GM19099 (cell line): ENCODE data around the gene PPP1R2B.

ENCODE experiments used
- POLR2A ChIP-seq: IDR thresholded peaks from 3 replicates; pipeline ENCODE4 v1.6.1; 2011; ENCODE audit warnings: low read depth; ENCODE audit not compliant: insufficient read length; ENCODE audit errors: extremely low read depth

PPP1R2B gene

DNA sequence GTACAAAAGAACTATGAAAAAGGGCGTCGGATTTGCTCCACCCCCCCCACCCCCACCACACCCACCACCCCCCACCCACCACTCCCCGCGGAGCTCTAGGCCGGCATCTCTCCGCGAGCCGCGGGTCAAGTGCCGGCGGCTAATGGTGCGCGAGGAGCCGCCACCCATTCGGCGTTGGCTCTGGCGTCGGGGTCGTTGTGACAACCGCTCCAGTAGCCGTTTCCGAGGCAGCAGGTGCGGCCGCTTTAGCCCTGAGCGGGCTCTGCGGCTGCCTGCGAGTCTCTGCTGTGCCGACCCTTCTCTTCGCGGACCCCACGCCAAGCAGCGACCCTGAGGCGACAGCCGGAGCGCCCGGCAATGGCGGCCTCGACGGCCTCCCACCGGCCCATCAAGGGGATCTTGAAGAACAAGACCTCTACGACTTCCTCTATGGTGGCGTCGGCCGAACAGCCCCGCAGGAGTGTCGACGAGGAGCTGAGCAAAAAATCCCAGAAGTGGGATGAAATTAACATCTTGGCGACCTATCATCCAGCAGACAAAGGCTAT lies at the start of gene PPP1R2B:
Gene PPP1R2B (plus strand): TSS at position 90 of the 546 bp plus-strand sequence. CDS start 268 bp downstream, at position 358.
- no peak for TF ChIP-seq POLR2A

DNA sequence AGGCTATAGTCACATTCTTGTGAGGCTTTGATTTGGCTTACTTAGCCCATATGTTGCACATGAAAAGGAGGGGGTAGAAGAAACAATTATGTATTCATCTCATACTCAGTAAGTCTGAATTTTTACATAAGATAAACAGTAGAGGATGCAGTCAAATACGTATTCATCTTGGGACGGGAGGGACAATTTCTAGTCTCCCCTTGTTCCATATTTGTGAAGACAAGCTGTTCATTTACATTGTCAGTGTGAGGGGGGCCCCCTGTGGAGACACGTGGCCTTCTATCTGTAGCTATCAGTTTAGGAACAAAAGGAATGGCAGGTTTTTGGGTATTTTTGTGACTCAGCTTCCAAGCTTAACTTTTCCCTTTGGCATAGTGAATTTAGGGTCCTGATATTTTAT lies 49.2 kb upstream of the PPP1R2B start:
- no peak for TF ChIP-seq POLR2A

DNA sequence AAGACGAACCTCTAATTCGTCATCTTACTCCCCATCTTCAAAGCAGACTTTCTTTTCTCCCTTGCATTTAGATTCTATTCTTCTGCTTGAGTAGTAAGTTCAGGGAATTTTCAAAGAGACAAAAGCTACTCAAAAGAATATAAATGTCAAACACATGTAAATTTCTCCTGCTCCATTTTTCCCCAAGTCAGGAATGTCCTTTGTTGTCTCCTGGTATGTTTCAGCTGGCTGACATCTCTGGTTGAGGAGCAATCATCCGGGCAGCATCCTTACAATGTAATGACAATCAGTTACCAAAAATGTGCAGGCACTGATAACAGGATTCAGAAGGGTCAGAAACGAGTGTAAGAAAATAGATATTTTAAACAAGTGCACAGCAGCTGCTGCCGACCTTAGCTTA lies 47.6 kb upstream of the PPP1R2B start:
- no peak for TF ChIP-seq POLR2A

DNA sequence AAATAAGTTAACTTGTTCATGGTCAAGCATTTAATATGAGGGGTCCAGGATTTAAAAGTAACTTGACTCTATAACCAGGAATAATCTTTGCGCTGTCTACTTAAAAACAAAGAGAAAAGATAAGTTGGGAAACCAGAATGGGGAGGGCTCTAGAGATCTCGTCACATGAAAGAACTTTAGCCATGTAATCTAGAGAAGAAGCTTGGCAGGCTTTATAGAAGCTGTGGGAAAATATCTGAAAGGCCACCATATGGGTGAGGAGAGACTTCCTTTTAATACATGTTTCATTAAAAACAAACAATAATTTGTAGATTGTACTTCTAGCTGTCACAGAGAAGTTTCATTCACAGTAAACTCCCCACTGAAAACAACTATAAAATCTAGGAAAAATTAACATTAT lies 46.7 kb upstream of the PPP1R2B start:
- no peak for TF ChIP-seq POLR2A

DNA sequence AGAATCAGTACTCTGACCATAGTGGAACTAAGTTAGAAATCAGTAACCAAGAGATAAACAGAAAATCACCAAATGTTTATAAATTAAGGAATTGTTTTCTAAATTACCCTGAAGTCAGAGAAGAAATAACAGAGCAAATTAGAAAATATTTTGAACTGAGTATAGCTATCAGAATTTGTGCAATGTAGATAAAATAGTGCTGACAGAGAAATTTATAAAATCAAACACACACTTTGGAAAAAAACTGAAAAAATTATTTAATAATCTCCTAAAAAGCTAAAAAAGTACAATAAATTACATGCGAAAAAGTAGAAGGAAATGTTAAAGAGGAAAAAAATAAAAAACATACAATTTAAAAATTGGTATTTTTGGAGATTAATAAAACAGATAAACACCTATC lies 37.1 kb upstream of the PPP1R2B start:
- no peak for TF ChIP-seq POLR2A

GRCh38 chr5:156815988-156816599 lies 34.0 kb upstream of the PPP1R2B start:
- TF ChIP-seq POLR2A: no peak

GRCh38 chr5:156819537-156819936 lies 30.6 kb upstream of the PPP1R2B start:
- TF ChIP-seq POLR2A: no peak

GRCh38 chr5:156819967-156820581 lies 30.0 kb upstream of the PPP1R2B start:
- TF ChIP-seq POLR2A: no peak

DNA sequence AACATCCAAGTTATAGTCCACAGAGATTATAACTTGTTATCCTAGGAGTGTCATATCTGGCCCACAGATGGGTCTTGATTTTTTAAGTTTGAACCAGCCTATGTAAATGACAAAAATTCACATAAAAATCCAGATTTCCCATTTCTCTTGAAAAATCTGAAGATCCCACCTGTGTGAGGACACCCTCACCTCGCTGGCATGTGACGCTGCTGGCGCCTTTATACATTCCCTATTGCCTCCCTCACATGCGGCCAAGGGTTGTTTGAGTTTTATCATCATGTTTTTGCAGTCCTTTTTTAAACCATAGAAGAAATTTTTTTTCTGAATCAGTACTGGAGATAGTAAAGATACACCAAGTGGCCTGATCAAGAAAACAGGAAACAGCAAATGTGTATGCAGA lies 25.9 kb upstream of the PPP1R2B start:
- no peak for TF ChIP-seq POLR2A

GRCh38 chr5:156824800-156825199 lies 25.3 kb upstream of the PPP1R2B start:
- no peak for TF ChIP-seq POLR2A

GRCh38 chr5:156825688-156826087 lies 24.4 kb upstream of the PPP1R2B start:
- no peak for TF ChIP-seq POLR2A

GRCh38 chr5:156826150-156826549 lies 23.9 kb upstream of the PPP1R2B start:
- TF ChIP-seq POLR2A: no peak

DNA sequence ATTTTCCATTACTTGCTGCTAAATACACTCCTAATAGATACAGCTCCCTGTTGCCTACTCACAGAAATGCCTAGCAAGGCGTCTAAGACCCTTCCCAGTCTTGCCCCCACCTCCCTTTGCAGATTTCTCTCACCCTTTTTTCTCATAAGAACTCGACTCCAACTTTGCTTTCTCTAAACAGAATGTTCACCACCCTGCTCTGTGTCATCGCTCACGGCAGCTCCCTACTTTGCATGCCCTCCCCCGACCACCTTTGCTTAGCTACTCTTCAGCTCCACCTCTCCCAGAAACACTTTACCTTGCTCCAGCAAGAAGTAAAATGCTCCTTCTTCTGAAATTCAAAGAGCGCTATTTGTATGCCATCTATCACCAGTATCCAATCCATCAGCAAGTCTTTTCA lies 15.2 kb upstream of the PPP1R2B start:
- no peak for TF ChIP-seq POLR2A

- no peak for TF ChIP-seq POLR2A
Measured at GRCh38 chr5:156835905-156836304, 14.2 kb upstream of the PPP1R2B start.

GRCh38 chr5:156836846-156837245 lies 13.2 kb upstream of the PPP1R2B start:
- no peak for TF ChIP-seq POLR2A

DNA sequence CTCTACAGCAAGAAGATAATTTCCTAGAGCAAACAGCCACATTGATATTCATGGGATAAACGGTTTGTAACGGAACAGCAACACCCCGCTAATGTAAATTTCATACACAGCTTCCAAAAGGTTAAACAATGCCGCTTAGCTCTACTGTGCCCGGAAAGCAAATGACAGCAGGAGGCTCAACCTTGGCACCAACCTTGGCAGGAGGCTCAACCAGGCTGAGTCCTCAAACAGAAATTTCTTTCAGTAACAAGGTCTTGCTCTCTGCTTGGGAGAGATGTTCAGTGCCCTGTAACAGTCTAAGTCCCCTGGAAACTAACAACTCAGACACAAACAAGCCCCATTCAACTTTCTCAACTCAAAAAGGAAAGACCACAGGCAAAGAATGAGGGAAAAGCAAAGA lies 11.1 kb upstream of the PPP1R2B start:
- no peak for TF ChIP-seq POLR2A
